ENCODE measurements around the gene TSPAN18. TPM values are rescaled to one million over a fixed set of nuclear protein-coding genes. Genes with fewer than 3 reads are reported as not detected.

TSPAN18 gene
- total RNA-seq, 1 experiment from 2014 or later: 18.3 TPM

- BruUV-seq (replicated peaks): no TSS peak
- no peaks in the 10 kb centered on the region for H3K27me3 ChIP-seq (ENCODE audit: insufficient read depth, low read length)
- no peaks in the 10 kb centered on the region for H3K9me2 ChIP-seq (ENCODE audit: insufficient read depth)
- H3K79me2 ChIP-seq (ENCODE audit: insufficient read depth, low read length): no peaks in the 10 kb centered on the region
- no peaks in the 10 kb centered on the region for H3K9me3 ChIP-seq (ENCODE audit: control insufficient read depth in 1 of 2, insufficient read depth in 1 of 2, low read depth in 1 of 2, low read length in 2 of 2)
- no peak overlapping the region for H3K9ac ChIP-seq (ENCODE audit: low read length)
- no peak overlapping the region for H3K4me3 ChIP-seq (replicated peaks in 1 of 2; ENCODE audit: low read depth in 1 of 2, low read length in 2 of 2)
- no peaks in the 10 kb centered on the region for H3K36me3 ChIP-seq (ENCODE audit: control insufficient read depth in 1 of 2, insufficient read depth in 2 of 2, low read length in 2 of 2)
- no peaks in the 10 kb centered on the region for H4K20me1 ChIP-seq (ENCODE audit: insufficient read depth)
- H3K4me1 ChIP-seq (ENCODE audit: control insufficient read depth in 1 of 2, insufficient read depth in 2 of 2, low read length in 2 of 2): no peaks in the 10 kb centered on the region
- no peak overlapping the region for H2AFZ ChIP-seq (ENCODE audit: low read depth, low read length, poor library complexity, severe bottlenecking)
- ATAC-seq (no peak), DNase-seq (ENCODE audit: low read depth, low spot score) (no peak)
- ChIA-PET RAD21 (ENCODE audit: low non-redundant PET in 1 of 2, low total read pairs in 2 of 2, uncharacterized antibody in 2 of 2, unreplicated experiment in 2 of 2) (no interaction called here), POLR2A (no interaction called here), CTCF (no interaction called here)
- H3K4me2 ChIP-seq (ENCODE audit: low read length): no peak overlapping the region
- TF ChIP-seq CEBPB (IDR thresholded peaks at IDR 0.05; ENCODE audit: low read depth): no peak
- no peak for TF ChIP-seq POLR2A (IDR thresholded peaks at IDR 0.05; ENCODE audit: borderline replicate concordance, extremely low read depth, insufficient read depth, insufficient read length)
- no peak for TF ChIP-seq EZH2 (IDR thresholded peaks at IDR 0.05)
- TF ChIP-seq CBX3 (IDR thresholded peaks at IDR 0.05; ENCODE audit: low read depth): no peak
- no peak for TF ChIP-seq RAD21 (IDR thresholded peaks at IDR 0.05; ENCODE audit: low read depth)
- TF ChIP-seq ATF3 (IDR thresholded peaks at IDR 0.05): no peak
- no peak for TF ChIP-seq JUND (IDR thresholded peaks at IDR 0.05)
- H3K27ac ChIP-seq (ENCODE audit: low read depth, low read length): no peak overlapping the region
- intact Hi-C loops (cut with micrococcal nuclease): no loop called here
These were observed 57.6 kb downstream of the TSPAN18 start for GRCh38 chr11:44784436-44784760.

GRCh38 chr11:44784851-44785250 is 58.1 kb downstream of the TSPAN18 start:
- H3K4me1 ChIP-seq (ENCODE audit: control insufficient read depth in 1 of 2, insufficient read depth in 2 of 2, low read length in 2 of 2): no peaks in the 10 kb centered on the region
- no peak overlapping the region for H3K27ac ChIP-seq (ENCODE audit: low read depth, low read length)
- H3K79me2 ChIP-seq (ENCODE audit: insufficient read depth, low read length): no peaks in the 10 kb centered on the region
- no peaks in the 10 kb centered on the region for H3K9me2 ChIP-seq (ENCODE audit: insufficient read depth)
- TF ChIP-seq JUND (IDR thresholded peaks at IDR 0.05): no peak
- TF ChIP-seq CEBPB (IDR thresholded peaks at IDR 0.05; ENCODE audit: low read depth): no peak
- TF ChIP-seq EZH2 (IDR thresholded peaks at IDR 0.05): no peak
- no peak for TF ChIP-seq ELF1 (IDR thresholded peaks at IDR 0.05; ENCODE audit: borderline replicate concordance, low read depth)
- no peak for TF ChIP-seq MAX (IDR thresholded peaks at IDR 0.05)
- no peak for TF ChIP-seq FOSL1 (IDR thresholded peaks at IDR 0.05; ENCODE audit: low read depth)
- no peak for TF ChIP-seq ZFX (IDR thresholded peaks at IDR 0.05)
- no peak for TF ChIP-seq SP1 (IDR thresholded peaks at IDR 0.05; ENCODE audit: low read depth)
- TF ChIP-seq EGR1 (IDR thresholded peaks at IDR 0.05; ENCODE audit: low read depth): no peak
- no peak for TF ChIP-seq ZBTB33 (IDR thresholded peaks at IDR 0.05; ENCODE audit: extremely low read depth, insufficient replicate concordance, low read length)
- ChIA-PET CTCF (no interaction called here), POLR2A (no interaction called here), RAD21 (ENCODE audit: low non-redundant PET in 1 of 2, low total read pairs in 2 of 2, uncharacterized antibody in 2 of 2, unreplicated experiment in 2 of 2) (no interaction called here)
- no peaks in the 10 kb centered on the region for H3K36me3 ChIP-seq (ENCODE audit: control insufficient read depth in 1 of 2, insufficient read depth in 2 of 2, low read length in 2 of 2)
- H3K27me3 ChIP-seq (ENCODE audit: insufficient read depth, low read length): no peaks in the 10 kb centered on the region
- intact Hi-C loops (cut with micrococcal nuclease): no loop called here
- BruUV-seq (replicated peaks): no TSS peak
- no peaks in the 10 kb centered on the region for H3K9me3 ChIP-seq (ENCODE audit: control insufficient read depth in 1 of 2, insufficient read depth in 1 of 2, low read depth in 1 of 2, low read length in 2 of 2)
- H4K20me1 ChIP-seq (ENCODE audit: insufficient read depth): no peaks in the 10 kb centered on the region
- DNase-seq (ENCODE audit: low read depth, low spot score) (no peak), ATAC-seq (no peak)
- H3K4me3 ChIP-seq (replicated peaks in 1 of 2; ENCODE audit: low read depth in 1 of 2, low read length in 2 of 2): no peak overlapping the region
- H2AFZ ChIP-seq (ENCODE audit: low read depth, low read length, poor library complexity, severe bottlenecking): no peak overlapping the region
- no peak overlapping the region for H3K9ac ChIP-seq (ENCODE audit: low read length)
- no peak overlapping the region for H3K4me2 ChIP-seq (ENCODE audit: low read length)

Measured in HCT116 (cell line).